CD1c-positive myeloid dendritic cell (primary cell): ENCODE measurements around the gene PGA5.
"Not testable (repeated sequence)": the region's sequence is repeated elsewhere in the genome, so short reads cannot be mapped to it uniquely, and the experiment has no call there.

Experiments used
- DNase-seq: peaks from one replicate; pipeline ENCODE4 v3.0.0-alpha.2; 2016; ENCODE audit errors: extremely low spot score

PGA5 gene

DNA sequence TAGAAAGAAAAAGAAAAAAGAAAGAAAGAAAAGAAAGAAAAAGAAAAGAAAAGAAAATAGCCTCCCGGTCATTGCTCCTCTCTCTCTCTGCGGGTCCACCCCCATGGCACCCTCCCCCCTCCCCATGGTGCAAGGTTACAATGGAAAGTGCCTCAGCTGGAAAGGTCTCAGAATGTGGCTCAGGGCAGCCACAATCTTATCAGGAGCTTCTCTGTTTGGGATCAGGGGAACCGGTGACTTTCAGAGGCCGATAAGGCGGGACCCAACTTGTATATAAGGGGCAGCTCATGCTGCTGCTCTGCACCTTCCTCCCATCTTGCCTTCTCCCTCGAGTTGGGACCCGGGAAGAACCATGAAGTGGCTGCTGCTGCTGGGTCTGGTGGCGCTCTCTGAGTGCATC, at the start of gene PGA5:
PGA5 (plus strand) TSS at position 301 of the 400 bp plus-strand sequence; CDS start at position 353, 52 bp downstream.
- not testable (repeated sequence) for DNase-seq

DNA sequence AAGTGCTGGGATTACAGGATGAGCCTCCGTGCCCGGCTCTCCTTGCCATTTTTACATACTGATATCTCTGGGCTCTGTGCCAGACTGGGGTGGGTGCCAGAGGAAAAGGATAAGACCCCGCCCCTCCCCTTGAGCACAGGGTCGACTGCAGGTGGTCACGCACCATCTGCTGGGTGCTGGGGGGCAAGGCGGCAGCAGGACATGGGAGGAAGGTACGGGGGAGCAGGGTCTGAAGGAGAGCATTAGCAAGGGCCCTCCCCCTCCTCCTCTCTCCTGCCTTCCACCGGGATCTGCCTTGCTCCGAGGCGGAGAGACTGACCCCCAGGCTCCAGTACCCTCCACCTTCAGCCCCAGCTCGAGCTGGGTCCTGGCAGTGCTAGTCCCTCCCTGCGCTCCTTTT, 47.4 kb upstream of the PGA5 start:
- no peak for DNase-seq

DNA sequence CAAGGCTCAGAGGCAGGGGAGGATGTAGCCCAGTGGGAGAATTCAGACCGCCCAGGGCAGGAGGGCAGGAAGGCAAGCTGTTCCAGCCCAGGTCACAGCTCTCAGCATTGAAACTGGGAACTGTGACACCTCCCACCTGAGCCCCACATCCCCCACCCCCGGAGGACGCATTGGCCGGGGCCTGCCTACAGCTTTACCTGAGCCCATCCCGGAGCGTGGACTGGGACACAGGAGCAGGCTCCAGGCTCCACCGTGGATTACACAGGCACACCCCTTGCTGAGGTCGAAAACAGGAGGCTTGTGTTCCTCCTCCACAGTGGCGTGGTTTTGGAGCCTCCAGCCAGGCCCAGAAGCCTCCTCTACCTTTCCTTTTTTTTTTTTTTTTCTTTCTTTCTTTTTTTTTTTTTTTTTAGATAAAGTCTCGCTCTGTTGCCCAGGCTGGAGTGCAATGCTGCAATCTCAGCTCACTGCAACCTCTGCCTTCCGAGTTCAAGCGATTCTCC, 46.8 kb upstream of the PGA5 start:
- no peak for DNase-seq

DNA sequence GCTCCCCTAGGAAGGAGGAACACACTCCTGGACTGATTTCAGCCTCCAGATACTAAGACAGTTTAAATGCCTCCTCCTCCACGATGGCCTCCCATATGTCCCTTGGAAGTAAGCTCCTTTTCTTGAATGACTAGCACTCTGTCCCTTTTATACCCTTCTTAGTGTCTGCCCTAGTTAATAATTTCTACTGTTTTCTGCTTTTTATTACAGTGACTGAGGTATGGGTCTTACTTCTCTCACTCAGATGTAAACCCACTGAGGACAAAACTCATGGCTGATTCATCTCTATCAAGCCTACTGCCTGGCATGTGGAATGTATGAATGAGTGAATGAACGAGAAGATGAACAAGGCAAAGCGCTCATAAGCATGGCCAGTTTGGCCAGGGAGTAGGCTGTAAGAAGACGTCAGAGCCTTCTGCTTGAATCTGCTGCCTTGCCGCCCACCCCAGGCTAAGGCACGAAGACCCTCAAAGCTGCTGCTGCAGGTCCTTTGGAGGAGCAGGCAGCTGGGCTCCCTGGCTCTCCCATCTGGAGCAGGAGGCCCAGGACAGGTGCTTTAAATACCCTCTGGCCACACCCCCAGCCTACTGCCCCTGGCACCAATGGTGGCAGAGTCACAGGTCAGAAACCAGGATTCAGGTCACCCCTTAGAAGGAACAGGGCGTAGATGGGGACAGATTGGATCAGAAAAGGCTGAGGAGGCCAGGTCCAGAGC, 45.8 kb upstream of the PGA5 start:
- no peak for DNase-seq

DNA sequence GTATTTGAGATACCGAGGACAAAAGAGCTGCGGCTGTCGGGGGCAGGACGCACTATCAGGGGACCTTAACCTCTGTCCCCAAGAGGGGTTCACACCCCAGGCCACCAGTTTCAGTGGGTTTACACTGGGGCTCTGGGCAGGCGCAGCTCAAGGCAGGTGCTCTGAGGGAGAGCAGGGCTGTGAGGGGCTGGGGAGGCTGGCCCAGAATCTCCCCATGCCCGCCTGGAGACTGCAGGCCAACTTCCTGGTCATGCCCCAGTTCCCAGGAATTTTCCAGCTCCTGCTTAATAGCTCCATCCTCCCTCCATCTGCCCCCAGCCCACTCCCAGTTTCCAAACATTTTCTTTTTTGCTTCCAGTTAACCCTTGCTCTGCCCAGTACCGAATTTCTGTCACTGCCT, 45.3 kb upstream of the PGA5 start:
- DNase-seq = no peak

DNA sequence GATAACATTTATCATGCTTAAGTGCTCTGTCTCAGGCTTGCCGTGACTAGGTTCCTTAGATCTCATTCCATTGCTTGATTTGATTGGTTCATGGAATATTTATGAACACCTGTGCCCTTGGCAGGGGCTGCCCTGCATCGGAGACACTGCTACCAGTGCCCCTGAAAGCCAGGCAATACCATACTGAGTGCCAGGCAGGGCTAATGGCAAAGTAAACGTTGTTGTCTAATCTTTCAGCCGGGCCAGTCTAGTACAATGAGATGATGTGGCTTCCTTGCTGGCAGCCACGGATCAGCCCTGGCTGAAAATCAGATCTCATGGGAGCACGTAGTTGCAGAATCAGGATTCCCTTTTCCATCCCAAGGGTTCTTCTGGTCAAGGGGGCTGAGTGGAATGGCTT, 42.6 kb upstream of the PGA5 start:
- DNase-seq = no peak

DNA sequence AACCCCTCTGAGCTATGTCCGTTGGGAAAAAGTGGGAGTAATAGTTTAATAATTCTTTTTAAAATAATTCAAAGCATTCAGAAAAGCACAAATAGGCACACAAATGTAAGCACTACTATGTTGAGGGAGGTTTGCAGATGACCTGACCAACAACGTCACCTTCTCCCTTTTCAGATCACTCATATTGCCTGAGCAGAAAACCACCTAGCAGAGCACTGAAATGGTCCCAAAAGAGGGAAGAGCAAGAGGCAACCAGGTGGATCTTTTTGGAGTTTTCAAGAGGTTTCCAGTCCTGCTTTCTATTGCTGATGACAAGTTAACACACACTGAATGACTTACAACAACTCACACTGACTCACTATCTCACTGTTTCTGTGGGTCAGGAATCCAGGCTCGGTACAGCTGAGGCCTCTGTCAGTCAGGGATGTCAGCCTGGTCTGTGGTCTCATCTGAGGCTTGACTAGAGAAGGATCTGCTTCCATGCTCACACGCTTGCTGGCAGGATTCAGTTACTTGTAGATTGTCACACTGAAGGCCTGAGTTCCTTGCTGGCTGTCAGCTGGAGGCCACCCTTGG, 41.9 kb upstream of the PGA5 start:
- no peak for DNase-seq

DNA sequence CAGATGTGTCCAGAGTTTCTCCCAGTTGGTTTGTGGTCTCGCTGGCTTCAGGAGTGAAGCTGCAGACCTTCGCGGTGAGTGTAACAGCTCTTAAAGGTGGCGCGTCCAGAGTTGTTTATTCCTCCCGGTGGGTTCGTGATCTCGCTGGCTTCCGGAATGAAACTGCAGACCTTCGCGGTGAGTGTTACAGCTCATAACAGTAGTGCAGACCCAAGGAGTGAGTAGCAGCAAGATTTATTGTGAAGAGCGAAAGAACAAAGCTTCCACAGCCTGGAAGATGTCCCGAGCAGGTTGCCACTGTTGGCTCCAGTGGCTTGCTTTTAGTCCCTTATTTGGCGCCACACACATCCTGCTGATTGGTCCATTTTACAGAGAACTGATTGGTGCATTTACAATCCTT, 39.5 kb upstream of the PGA5 start:
- no peak for DNase-seq

DNA sequence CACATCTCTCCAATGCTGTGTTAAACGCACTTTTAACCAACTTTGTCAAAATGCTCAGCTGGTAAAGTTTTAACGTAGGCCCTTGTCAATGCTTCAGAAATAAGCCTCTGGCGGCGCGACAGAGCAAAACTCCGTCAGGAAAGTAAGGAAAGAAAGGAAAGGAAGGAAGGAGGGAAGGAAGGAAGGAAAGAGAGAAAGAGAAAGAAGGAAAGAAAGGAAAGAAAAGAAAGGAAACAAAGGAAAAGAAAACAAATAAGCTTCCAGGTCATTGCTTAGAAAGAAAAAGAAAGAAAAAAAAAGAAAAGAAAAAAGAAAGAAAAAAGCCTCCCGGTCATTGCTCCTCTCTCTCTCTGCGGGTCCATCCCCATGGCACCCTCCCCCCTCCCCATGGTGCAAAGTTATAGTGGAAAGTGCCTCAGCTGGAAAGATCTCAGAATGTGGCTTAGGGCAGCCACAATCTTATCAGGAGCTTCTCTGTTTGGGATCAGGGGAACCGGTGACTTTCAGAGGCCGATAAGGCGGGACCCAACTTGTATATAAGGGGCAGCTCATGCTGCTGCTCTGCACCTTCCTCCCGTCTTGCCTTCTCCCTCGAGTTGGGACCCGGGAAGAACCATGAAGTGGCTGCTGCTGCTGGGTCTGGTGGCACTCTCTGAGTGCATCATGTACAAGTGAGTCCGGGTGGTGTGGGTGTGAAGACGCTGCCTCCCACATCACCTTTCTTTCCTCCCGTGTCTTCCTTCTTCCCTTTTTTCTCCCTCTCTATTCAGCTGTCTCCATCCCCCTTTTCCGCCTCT, 37.8 kb upstream of the PGA5 start, which contains the start of gene PGA3:
PGA3 (plus strand) TSS at position 566 of the 797 bp plus-strand sequence; CDS start at position 616, 50 bp downstream.
- not testable (repeated sequence) for DNase-seq

DNA sequence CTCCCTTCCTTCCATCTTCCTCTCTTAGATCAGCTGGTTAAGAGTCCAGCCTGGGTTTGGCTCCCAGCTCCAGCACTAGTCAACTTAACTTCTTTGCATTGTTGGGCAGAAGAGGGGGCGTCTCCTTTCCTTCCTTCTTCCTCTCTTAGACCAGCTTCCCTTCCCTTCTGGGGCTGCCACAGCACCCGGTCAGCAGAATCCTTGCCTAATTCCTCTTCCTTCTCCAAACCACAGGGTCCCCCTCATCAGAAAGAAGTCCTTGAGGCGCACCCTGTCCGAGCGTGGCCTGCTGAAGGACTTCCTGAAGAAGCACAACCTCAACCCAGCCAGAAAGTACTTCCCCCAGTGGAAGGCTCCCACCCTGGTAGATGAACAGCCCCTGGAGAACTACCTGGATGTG, 37.1 kb upstream of the PGA5 start:
- not testable (repeated sequence) for DNase-seq

DNA sequence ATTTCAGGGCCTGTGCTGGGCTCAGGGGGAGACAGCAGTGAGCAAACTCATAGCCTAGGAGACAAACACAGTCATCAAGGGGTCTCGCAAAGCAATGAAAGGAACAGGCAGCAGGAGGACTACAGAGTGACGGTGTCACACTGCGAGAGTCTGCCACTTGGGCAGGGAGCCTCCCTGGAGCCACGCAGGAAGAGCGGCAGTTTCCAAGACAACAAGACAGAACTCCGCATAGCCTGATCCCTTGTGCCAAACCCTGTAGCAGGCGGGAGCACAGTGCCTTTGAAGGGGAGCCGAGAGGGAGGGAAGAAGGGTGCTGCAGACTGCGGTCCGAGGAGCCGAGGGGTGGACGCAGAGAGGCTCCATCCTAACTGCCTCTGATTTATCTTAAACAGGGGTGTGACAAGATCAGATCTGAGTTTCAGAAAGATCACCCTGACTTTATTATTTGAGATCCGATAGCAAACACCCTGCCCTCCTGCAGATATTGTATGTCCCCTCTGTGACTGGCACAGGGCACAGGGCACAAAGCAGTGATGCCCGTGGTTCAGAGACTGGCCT, 36.4 kb upstream of the PGA5 start:
- DNase-seq = not testable (repeated sequence)

DNA sequence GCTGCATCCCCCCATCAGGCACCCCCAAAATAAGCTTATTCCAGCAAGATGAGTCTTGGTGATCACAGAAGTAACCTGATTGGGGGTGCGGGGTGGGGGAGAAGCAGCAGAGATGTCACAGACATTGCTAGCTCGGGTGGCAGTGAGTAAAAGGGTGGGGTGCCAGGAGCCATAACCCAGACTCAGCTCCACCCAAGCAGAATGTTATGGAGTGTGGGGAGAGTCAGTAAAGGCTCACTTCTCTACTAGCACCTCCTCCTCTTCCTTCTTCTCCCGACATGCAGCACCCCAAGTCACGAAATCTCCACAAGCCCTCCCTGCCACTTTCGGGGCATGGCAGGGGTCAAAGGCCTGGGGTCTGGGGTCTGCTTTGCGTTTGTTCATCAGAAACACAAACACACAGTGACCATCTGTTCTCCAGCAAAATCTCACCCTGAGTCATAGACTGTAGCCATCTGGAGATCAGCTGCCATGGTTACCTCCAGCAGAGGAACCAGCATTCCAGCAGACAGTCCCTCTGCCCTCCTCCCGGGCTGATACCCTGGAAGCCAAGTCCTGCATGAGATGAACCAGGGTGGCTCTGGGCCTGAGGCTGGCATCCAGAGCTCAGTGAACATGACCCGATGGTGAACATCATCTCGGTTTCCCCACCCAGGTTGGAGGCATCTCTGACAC, 33.2 kb upstream of the PGA5 start:
- DNase-seq = not testable (repeated sequence)

DNA sequence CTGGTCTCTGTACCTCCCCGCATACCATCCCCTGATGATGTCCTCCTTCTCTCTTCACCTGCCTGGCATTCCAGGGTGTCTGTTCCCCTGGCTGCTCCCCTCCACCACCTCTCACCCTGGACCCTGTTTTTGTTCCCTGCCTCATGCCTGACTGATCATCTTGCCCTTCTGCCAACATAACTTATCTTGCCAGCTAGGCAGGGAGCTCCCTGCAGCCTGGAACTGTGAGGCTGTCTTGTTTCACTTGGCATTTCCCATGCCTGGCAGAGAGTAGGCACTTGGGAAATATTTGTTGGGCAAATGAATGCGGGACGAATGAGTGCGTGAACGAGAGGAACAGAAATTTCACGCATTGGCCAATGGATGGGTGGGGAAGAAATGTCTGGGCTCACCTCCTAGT, 30.3 kb upstream of the PGA5 start:
- not testable (repeated sequence) for DNase-seq

DNA sequence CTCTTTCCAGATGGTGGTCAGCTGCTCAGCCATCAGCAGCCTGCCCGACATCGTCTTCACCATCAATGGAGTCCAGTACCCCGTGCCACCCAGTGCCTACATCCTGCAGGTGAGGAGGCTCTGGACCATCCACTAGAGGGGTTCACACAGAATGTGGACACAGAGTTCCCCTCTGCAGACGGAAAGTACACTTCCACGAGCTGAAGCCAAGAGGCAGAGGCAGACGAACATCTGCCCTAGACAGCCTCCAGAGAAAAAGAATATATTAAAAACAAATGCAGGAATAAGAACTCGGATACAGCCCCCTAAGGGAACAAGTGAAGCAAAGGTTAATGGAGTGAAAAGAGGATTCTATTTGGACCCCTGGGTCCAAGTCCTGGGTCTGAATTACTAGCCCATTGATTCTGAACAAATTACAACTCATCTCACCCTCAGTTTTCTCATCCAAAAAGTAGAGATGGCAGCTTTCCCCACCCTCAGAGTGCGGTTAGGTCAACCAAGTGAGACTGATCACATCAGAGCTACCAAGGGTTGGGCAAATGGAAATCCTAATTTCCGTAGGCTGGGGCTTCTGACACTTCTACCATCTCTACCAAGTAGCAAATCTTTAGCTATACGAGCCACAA, 29.5 kb upstream of the PGA5 start:
- DNase-seq = not testable (repeated sequence)

DNA sequence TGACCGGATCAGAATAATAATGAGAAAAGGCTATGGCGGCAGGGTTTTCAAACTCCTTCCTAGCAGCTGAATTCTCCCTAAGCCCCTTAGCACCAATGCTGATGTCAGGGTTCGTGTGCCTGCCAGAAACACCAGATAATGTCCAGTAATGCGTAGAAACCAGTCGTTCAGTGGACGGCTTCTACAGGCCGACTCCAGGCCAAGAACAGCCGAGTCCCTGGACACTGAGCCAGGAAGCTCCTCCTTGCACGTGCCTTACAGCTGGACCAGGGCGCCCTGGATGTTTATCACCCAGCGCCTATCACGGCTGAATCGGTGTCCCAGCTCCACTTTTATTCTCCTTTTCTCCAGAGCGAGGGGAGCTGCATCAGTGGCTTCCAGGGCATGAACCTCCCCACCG, 28.8 kb upstream of the PGA5 start:
- DNase-seq = not testable (repeated sequence)

DNA sequence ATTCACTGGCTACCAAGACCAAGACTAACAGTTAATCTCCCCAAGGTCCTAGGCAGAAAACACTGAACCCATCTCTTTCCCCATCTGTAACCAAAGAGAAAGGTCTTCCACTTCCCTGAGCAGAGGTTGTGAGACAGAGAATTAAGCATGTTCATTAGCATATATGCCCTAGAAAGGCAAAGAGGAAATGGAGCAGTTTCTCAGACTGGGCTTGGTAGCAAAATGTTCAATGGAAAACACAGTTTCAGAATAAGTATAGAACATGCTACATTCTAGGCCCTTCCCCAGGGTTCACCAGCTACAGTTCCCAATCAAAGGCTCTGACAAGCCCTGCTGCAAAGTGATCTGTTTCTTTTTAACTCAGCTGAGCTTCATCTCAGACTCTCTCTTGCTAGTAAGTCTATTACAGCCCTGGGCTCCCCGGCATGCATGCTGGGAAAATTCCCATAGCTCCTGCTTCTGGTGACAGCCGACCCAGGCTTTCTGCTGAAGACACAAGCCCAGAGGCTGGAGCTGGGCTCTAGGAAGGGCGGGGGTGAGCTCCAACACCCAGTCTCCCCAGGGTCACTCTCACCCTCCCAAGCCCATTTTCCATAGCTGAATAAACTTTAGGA, 27.2 kb upstream of the PGA5 start:
- DNase-seq = not testable (repeated sequence)

DNA sequence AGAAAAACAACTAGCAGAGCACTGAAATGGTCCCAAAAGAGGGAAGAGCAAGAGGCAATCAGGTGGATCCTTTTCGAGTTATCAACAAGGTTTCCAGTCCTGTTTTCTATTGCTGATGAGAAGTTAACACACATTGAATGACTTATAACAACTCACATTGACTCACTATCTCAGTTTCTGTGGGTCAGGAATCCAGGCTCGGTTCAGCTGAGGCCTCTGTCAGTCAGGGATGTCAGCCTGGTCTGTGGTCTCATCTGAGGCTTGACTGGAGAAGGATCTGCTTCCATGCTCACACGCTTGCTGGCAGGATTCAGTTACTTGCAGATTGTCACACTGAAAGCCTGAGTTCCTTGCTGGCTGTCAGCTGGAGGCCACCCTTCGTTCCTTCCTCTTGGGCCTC, 22.7 kb upstream of the PGA5 start:
- DNase-seq = not testable (repeated sequence)

DNA sequence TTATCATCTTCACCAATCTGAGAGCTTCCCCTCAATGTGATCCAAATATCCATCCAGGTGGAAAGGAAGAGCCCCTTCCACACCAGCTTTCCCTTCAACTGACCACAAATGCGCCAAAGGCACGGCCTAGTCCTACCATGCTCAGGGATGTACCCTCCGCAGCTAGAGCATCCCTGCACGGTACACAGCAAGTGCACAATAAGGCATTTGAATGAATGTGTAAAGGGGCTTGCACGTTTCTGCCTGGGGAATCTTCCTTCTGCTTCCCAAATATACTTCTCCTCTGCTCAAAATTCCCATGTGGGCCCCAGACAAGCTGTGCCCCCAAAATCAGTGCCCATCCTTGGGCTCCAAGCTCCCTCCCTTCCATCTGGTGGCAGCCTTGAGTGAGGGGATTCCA, 22.0 kb upstream of the PGA5 start:
- DNase-seq = not testable (repeated sequence)

DNA sequence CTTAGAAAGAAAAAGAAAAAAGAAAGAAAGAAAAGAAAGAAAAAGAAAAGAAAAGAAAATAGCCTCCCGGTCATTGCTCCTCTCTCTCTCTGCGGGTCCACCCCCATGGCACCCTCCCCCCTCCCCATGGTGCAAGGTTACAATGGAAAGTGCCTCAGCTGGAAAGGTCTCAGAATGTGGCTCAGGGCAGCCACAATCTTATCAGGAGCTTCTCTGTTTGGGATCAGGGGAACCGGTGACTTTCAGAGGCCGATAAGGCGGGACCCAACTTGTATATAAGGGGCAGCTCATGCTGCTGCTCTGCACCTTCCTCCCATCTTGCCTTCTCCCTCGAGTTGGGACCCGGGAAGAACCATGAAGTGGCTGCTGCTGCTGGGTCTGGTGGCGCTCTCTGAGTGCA, 18.9 kb upstream of the PGA5 start, which contains the start of gene PGA4:
PGA4 (plus strand) TSS at position 301 of the 400 bp plus-strand sequence; CDS start at position 355, 54 bp downstream.
- DNase-seq = not testable (repeated sequence)

DNA sequence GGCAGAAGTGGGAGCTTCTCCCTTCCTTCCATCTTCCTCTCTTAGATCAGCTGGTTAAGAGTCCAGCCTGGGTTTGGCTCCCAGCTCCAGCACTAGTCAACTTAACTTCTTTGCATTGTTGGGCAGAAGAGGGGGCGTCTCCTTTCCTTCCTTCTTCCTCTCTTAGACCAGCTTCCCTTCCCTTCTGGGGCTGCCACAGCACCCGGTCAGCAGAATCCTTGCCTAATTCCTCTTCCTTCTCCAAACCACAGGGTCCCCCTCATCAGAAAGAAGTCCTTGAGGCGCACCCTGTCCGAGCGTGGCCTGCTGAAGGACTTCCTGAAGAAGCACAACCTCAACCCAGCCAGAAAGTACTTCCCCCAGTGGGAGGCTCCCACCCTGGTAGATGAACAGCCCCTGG, 18.3 kb upstream of the PGA5 start:
- not testable (repeated sequence) for DNase-seq
